RWPE2 (cell line): ENCODE measurements around the gene PDE8B.

Experiments used
- ATAC-seq: fragments of 200-7000 bp; cut with Tn5 transposase; 3 replicates; pipeline ENCODE4 v1.9.1; 2021; ENCODE audit warnings: low read depth
- DNase-seq: peaks from one replicate; pipeline ENCODE4 v3.0.0-alpha.2; 2020; ENCODE audit warnings: low spot score
- H3K27ac ChIP-seq: fragments of 450-650 bp; 2 replicates; pipeline ENCODE4 v1.5.1; 2017; ENCODE audit warnings: mild to moderate bottlenecking; ENCODE audit not compliant: poor library complexity, severe bottlenecking
- H3K27me3 ChIP-seq: fragments of 250-450 bp; sonication (Bioruptor Pico); 2 replicates; pipeline ENCODE4 v1.5.1; 2021; ENCODE audit warnings: mild to moderate bottlenecking, moderate library complexity; ENCODE audit not compliant: insufficient read depth, poor library complexity, severe bottlenecking
- H3K36me3 ChIP-seq: fragments of 250-450 bp; sonication (Bioruptor Pico); 2 replicates; pipeline ENCODE4 v1.5.1; 2020; ENCODE audit warnings: low read depth, mild to moderate bottlenecking, moderate library complexity
- H3K4me1 ChIP-seq: fragments of 250-450 bp; sonication (Bioruptor Pico); 2 replicates; pipeline ENCODE4 v1.5.1; 2021; ENCODE audit warnings: mild to moderate bottlenecking, moderate library complexity; ENCODE audit not compliant: insufficient read depth, poor library complexity, severe bottlenecking
- H3K4me3 ChIP-seq: fragments of 250-450 bp; sonication (Bioruptor Pico); 2 replicates; pipeline ENCODE4 v1.5.1; 2021; ENCODE audit warnings: mild to moderate bottlenecking, moderate library complexity; ENCODE audit not compliant: severe bottlenecking
- H3K9me3 ChIP-seq: fragments of 250-450 bp; sonication (Bioruptor Pico); 2 replicates; pipeline ENCODE4 v1.5.1; 2021; ENCODE audit warnings: mild to moderate bottlenecking, moderate library complexity; ENCODE audit not compliant: severe bottlenecking
- CTCF ChIP-seq: fragments of 450-650 bp; IDR thresholded peaks from one replicate; pipeline ENCODE4 v1.5.1; 2017; ENCODE audit warnings: mild to moderate bottlenecking, moderate library complexity; ENCODE audit not compliant: poor library complexity, severe bottlenecking

PDE8B gene

GRCh38 chr5:77389746-77390145 is 179.3 kb downstream of the PDE8B start:
- no peak overlapping the region for H3K4me3 ChIP-seq
- no peak for TF ChIP-seq CTCF
- H3K4me1 ChIP-seq = no peaks in the 10 kb centered on the region
- no peaks in the 10 kb centered on the region for H3K36me3 ChIP-seq
- DNase-seq (no peak), ATAC-seq (no peak)
- no peaks in the 10 kb centered on the region for H3K9me3 ChIP-seq
- no peak overlapping the region for H3K27ac ChIP-seq
- no peaks in the 10 kb centered on the region for H3K27me3 ChIP-seq

DNA sequence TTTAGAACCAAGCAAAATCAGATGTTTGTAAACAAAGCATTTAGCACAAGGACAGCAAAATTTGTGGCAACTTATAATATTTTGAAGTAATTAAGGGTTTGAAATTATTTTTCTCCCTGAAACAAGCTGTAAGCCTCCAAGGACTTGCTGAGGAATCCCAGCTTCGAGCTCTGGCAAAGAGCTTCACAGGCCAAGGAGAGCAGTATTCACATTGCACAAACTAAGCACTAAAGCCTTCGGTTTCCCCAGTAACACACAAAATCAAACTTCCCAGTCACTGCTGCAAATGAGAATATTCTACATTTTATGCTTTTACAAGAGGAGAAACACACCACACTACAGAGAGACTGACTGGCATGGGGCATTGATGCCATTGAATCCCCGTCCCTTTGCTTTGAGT is 179.7 kb downstream of the PDE8B start:
- no peaks in the 10 kb centered on the region for H3K9me3 ChIP-seq
- no peaks in the 10 kb centered on the region for H3K36me3 ChIP-seq
- no peaks in the 10 kb centered on the region for H3K4me1 ChIP-seq
- ATAC-seq (no peak), DNase-seq (no peak)
- H3K27ac ChIP-seq = no peak overlapping the region
- no peak overlapping the region for H3K4me3 ChIP-seq
- H3K27me3 ChIP-seq = no peaks in the 10 kb centered on the region
- no peak for TF ChIP-seq CTCF

GRCh38 chr5:77390795-77391194 is 180.3 kb downstream of the PDE8B start:
- no peak overlapping the region for H3K27ac ChIP-seq
- no peaks in the 10 kb centered on the region for H3K27me3 ChIP-seq
- H3K4me1 ChIP-seq = no peaks in the 10 kb centered on the region
- DNase-seq = no peak
- H3K9me3 ChIP-seq = no peaks in the 10 kb centered on the region
- ATAC-seq = peak; percentile 36; the same call in 1 of the 3 replicates
- H3K36me3 ChIP-seq = no peaks in the 10 kb centered on the region
- no peak for TF ChIP-seq CTCF
- no peak overlapping the region for H3K4me3 ChIP-seq

GRCh38 chr5:77391240-77391765 is 180.8 kb downstream of the PDE8B start:
- no peak overlapping the region for H3K4me3 ChIP-seq
- DNase-seq = no peak
- no peak for ATAC-seq
- H3K27me3 ChIP-seq = no peaks in the 10 kb centered on the region
- no peaks in the 10 kb centered on the region for H3K36me3 ChIP-seq
- no peak overlapping the region for H3K27ac ChIP-seq
- no peaks in the 10 kb centered on the region for H3K4me1 ChIP-seq
- TF ChIP-seq CTCF = no peak
- no peaks in the 10 kb centered on the region for H3K9me3 ChIP-seq

GRCh38 chr5:77394064-77394715 is 183.7 kb downstream of the PDE8B start:
- H3K27me3 ChIP-seq = no peaks in the 10 kb centered on the region
- H3K27ac ChIP-seq = no peak overlapping the region
- H3K36me3 ChIP-seq = no peaks in the 10 kb centered on the region
- H3K4me3 ChIP-seq = no peak overlapping the region
- no peaks in the 10 kb centered on the region for H3K9me3 ChIP-seq
- no peaks in the 10 kb centered on the region for H3K4me1 ChIP-seq
- ATAC-seq = peak; percentile 46; the same call in 2 of the 3 replicates
- no peak for TF ChIP-seq CTCF
- DNase-seq = no peak
